CD4-positive, alpha-beta T cell treated with Interleukin-6 at 100 ng/mL for 8 hours (primary cell): ENCODE results near the gene ADA.

ENCODE experiments used
- DNase-seq: peaks from one replicate; pipeline ENCODE4 v3.0.0-alpha.2; 2020; ENCODE audit warnings: mixed read lengths, low spot score

ADA gene

GRCh38 chr20:44624152-44624551, 27.3 kb downstream of the ADA start:
- no peak for DNase-seq

- no peak for DNase-seq
Observed at GRCh38 chr20:44622501-44623270, 28.8 kb downstream of the ADA start.

GRCh38 chr20:44621939-44622338, 29.6 kb downstream of the ADA start:
- no peak for DNase-seq

GRCh38 chr20:44621325-44621724, 30.2 kb downstream of the ADA start:
- no peak for DNase-seq

GRCh38 chr20:44620030-44620429, 31.5 kb downstream of the ADA start:
- DNase-seq = no peak

DNA sequence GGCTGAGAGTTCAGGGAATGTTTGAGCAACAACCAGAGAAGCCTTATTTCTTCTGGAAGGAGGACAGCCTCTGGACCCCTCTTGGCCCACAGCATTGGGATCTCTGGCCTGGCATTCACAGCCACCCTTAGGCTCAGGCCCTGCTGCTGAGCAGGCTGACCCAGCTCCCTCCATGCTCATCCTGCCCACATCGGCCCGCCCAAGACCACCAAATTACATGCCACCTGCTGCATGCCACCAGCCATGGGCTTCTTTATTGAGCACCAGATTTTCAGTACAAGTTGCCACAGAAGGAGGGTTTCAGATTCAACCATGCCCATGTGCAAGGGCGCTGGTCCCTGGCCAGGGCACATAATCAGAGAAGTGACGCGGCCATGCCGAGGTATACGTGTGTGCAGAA, 32.2 kb downstream of the ADA start:
- no peak for DNase-seq

GRCh38 chr20:44618318-44618731, 33.2 kb downstream of the ADA start:
- peak; percentile 46 for DNase-seq

GRCh38 chr20:44616604-44616964, 34.9 kb downstream of the ADA start:
- DNase-seq = no peak

DNA sequence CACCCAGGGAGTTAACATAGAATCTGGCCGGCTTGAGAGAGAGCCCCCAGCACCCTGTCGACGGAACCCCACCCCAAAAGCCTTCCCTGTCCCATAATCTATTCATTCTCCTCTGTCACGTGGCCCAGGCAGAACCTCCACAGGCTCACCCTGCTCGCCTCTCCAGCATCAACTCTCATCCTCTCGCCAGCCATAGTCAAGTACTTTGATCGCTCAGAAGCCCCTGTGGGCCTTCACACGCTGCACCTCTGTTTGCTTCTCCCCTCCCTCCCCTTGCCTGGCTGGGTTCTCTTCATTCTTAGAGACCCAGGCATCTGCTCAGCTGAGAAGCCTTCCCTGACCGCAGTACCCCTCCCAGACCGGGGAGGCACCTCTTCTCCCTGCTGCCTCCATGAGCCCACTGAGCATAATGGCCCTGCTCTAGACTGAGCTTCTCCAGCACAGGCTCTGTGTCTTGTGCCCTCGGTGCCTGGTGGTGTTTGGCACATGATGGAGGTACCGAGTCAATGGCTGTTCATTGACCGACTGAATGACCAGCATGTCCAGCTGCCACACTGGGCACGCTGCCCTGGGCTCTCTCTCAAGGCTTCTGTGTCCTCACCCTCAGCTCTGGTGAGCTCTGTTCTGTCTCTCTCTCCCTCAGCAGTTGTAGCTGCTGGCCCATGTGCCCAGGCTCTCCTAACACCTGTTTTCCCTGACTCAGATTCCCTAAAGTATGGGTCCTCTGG, 35.5 kb downstream of the ADA start:
- no peak for DNase-seq

DNA sequence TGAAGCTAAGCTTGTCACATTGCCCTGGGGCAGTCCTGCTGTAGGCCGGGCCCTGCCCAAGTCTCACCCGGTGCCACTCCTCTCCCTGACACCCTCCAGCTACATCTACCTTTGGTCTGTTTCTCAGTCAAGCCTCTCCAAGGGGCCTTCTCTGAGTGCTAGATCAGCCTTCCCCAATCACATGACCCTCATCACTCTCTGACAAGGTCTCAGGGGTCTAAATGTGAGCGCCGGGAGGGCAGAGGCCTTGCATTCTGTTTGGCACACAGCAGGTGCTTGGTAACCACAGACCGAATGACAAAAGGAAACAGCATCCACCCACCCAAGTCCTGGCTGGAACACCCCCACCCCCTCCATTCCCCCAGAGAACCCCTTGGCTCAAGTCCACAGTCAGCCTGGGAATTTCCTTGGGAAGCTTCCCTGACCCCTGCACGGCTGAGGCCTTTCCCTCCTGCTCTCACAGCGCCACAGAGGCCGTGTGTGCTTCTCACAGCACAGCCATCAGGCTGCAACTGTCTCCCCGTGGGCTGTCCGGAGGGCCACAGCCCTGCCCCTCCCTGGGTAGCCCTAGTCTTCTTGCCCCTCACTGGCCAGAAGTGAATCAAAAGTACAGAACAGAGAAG, 36.2 kb downstream of the ADA start:
- no peak for DNase-seq

DNA sequence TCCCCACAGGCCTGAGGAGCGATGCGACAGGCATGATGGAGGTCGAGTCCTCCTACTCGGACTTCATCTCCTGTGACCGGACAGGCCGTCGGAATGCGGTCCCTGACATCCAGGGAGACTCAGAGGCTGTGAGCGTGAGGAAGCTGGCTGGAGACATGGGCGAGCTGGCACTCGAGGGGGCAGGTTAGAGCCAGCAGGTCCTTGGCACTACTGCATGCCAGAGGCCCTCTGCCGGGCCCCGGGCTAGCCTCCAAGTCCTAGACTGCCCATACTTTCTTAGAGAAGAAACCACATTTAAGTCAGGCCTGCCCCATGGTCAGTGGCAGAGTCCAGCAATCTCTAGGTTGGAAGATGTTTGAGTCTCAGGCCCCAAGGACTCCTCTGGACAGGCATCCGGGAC, 37.0 kb downstream of the ADA start:
- no peak for DNase-seq

GRCh38 chr20:44613575-44613974, 37.9 kb downstream of the ADA start:
- DNase-seq = no peak

- peak; percentile 20 for DNase-seq
Observed at GRCh38 chr20:44610313-44610962, 41.1 kb downstream of the ADA start.

- peak; percentile 78 for DNase-seq
Observed at GRCh38 chr20:44609516-44610312, 41.8 kb downstream of the ADA start.

DNA sequence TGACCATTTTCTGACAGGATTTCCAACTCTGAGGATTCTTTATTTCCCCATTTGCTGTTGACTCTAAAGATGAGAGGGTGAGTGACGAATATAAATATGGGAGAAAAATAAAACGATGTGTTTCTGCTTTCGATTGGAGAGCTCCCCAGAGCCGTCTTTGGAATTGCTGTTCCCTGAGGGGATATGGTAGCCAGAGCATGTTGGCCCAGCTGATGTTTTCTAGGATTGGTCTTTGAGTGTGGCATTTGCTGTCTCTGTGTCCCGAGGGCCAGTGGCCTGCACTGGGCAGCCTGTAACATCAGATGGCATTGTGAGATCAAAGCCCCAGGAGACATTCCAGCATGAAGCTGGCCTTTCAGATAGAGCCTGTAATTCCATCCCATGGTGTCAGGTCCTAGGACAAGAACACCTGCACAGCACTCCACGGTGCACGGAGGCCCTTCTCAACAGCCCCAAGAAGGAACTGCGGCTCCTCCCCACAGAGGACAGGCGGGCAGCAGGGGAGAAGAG, 42.4 kb downstream of the ADA start:
- no peak for DNase-seq

- no peak for DNase-seq
Observed at GRCh38 chr20:44606725-44607441, 44.6 kb downstream of the ADA start.

DNA sequence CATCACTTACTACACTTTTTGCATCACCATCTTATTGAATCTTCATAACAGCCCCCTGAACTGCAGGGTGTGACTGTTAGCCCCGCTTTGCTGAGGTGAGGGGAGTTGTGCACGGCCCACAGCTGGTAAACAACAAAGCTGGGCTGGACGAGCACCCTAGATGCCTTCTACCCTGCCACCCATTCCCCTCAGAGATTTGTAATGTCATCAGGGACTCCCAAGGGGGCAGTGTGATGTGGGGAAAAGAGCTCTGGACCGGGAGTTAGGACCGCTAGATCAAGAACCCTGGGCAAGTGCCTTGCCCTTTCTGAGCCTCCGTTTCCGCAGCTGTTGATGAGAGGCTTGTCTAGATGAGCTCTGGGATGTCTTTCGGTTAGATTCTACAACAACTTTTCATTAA, 48.2 kb downstream of the ADA start:
- DNase-seq = no peak

GRCh38 chr20:44601801-44602204, 49.7 kb downstream of the ADA start:
- no peak for DNase-seq

GRCh38 chr20:44601236-44601671, 50.2 kb downstream of the ADA start:
- DNase-seq = no peak

DNA sequence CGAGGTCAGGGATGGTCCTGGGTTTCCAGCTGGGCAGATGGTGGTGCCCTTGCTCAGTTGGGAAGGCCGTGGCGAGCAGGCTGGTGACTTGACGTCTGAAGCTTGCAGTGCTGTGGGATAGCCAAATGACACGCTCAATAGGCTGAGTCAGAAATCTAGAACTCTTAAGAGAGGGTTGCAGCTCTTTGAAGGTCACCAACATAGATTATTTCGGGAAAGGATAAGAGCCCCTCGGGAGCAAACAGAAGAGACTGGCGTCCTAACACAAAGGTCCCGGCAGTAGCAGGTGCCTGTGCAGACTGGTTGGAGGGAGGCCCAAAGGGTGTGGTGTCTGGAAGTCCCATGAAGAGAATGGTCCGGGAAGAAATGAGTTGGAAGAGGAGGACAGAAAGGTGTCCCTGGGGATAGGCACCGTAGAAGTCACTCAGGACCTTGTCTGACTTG, 50.7 kb downstream of the ADA start:
- DNase-seq = no peak

GRCh38 chr20:44600301-44600700, 51.2 kb downstream of the ADA start:
- DNase-seq = no peak
